ENCODE measurements around the gene VSTM4. TPM values are rescaled to one million over a fixed set of nuclear protein-coding genes. Genes with fewer than 3 reads are reported as not detected.

The VSTM4 gene
- total RNA-seq, 1 donor from 2014 or later: 56.1 TPM

DNA sequence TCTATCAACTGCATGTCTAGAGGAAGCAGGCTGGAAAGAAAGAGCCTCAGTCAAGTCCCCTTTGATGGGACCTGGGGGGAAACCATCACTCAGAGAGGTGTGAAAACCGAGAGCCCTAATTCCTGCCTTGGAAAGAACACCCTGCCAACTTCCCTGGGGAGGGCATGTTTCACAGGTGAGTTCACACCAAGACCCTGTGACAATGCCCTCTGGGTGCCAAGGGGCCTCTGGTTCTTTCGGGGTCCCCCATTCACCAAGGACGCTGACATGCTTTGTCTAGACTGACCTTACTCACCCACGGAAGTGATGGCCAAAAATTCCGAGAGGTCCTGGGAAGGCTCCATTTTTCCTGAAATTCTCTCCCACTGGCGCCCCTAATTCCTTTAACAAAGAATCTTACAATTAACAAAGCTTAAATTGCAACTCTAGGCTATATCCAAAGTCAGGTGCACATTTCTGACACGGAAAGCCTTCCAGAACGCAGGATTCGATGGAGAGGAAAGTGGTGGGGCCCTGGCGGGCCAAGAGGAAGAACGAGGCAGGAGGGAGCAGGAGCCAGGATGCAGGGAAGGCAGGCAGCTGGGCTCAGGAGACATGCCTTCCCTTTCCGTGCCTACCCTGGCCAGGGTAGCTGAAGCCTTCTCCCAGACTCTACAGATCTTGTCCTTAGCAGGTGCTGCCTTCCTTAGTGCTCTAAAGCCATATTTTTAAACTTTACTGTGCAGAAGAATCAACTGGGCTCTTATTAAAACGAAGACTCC lies 23.7 kb downstream of the VSTM4 start:
- no peak for DNase-seq

DNA sequence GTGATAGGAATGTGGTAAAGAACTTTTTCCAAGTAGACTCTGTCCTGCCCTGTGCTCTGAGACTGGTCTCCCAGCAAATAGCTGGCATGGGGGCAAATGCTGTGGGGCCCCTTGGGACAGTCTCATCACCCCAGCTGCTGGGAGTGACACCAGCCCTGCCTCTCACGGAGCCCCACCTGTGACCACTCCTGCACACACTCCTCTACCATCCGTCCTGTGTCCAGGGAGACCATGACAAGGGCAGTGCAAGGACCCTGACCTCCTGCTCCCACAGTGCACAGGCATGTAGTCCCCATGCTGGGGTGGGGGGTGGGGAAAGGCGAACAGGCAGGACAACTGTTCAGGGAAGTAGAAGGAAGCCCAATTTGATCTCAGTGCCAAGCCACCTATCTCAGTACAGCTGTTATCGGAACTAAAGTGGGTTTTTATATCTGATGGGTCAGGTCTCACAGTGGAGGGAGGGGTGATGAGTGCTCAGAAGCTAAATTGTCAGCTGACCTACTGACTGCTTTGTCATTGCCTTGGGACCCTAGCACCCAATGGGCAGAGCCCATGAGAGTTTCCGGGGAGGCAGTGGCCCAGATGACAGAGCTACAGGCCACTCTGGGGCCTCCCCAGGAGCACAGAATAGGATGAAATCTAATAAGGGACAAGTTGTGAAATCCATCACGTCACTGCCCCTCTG lies 24.5 kb downstream of the VSTM4 start:
- DNase-seq: no peak

DNA sequence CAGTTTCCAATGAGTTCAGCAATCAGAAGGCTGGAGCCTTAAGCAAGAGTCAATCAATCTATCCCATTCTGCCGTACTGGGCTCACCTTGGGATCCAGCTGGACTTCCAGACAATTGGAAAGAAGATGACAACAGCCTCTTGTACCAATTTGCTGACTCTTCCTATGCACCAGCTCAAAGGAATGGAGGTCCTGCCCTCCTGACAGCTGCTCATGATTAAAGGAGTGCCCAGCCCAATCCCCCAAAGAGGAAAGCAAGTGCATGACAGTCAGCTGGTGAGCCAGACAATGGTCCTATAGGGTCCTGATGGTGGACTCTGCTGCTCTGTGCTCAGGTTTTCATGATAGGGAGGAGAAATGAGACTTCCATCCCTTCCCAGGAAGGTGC lies 25.1 kb downstream of the VSTM4 start:
- DNase-seq: peak; percentile 61

DNA sequence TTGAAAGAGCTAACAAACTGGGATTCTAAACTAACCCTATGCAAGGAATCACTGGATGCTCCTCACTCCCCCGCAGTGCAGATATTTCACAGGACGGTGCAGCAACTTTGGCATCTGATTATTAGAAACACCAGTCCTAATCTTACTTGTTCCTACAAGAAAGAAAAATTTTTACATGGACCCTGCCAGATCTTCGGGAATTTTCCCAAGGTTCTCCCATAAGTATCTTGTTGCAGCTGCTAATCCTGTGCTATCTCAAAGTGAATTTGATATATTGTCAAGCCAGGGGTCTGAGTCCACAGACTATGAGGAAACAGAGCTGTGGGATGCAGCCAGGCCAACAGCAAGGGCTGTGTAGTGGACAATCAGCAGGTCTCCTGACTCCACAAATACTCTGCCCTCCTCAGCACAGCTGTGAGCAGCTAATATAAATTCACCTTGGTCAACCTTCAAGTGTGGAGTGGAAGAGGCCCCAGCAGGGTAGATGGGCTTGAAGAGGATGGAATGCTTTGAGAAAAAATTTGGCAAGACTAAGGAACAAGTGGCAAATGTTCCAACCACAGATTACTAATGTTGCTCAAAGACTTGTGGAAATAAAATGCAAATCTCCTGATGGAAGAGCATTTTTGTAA lies 25.6 kb downstream of the VSTM4 start:
- peak; percentile 72 for DNase-seq

DNA sequence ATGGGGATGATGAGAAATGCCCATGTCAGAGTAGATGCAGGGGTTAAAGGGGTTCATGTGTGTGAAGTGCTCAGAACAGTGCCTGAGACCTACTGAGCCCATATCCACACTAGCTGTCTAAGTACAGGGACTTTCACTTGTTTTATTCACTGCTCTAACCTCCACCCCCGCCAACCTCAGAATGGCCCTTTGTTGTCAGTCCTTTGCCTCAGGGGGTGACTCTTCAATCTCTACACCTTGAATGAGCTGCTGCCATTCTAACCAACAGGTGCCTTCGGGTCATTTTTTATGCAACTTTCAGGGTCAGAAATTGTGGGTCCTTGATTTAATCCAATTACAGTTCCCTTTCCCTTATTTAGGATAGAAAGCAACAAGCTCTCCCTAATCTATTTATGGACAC lies 26.2 kb downstream of the VSTM4 start:
- no peak for DNase-seq

DNA sequence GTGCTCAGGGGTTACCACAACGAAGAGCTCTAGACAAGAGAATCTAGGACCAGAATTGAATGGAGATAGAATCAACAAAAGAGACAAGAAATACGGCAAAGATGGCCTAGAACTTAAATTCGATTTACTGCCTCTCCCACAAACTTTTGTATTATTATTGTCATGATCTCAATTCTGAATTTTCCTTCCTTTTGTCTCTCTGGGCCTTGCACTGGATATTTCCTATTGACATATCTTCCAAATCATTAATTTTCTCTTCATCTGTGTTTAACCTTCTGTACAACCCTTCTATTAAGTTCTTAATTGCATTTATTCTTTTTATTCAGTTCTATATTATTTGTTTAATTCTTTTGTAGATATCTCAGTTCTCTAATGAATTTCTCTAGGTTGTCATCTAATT lies 28.4 kb downstream of the VSTM4 start:
- DNase-seq: no peak

DNA sequence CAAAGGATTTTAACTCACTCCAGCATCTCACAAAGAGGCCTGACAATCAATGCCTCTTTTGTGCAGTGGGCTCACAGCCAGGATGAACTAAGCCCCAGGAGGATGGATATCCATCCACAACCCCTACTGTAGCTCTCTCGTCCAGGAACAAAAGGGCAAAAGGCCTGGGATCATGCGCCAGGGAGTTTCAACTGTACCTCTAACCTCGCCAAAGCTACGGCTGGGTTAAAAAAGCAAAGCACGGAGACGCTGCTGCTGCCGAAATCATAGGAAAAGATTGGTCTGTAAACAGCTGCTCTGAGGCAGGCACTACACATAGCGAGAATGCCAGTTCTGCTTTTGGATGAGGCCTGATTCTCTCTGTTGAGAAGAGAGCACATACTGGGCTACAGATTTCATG lies 32.1 kb downstream of the VSTM4 start:
- DNase-seq: peak; percentile 78

DNA sequence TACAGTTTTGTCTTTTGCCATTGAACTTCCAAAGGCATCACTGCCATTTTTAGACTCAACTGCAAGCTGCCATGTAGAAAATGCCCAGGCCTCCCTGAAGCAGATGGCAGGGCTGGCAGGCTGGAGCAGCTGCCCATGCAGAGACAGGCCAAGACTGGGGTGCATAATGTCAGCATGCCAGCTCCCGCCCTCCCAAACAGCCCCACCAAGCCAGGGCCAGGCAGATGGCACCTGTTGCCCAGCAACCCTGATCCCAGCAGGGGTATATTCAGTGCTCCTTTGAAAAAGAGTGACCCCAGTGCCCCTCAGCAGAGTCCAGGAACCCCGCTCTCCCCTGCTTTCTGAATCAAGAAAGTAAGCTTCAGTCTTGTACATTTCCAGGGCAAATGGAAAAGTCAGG lies 32.6 kb downstream of the VSTM4 start:
- DNase-seq: peak; percentile 86

DNA sequence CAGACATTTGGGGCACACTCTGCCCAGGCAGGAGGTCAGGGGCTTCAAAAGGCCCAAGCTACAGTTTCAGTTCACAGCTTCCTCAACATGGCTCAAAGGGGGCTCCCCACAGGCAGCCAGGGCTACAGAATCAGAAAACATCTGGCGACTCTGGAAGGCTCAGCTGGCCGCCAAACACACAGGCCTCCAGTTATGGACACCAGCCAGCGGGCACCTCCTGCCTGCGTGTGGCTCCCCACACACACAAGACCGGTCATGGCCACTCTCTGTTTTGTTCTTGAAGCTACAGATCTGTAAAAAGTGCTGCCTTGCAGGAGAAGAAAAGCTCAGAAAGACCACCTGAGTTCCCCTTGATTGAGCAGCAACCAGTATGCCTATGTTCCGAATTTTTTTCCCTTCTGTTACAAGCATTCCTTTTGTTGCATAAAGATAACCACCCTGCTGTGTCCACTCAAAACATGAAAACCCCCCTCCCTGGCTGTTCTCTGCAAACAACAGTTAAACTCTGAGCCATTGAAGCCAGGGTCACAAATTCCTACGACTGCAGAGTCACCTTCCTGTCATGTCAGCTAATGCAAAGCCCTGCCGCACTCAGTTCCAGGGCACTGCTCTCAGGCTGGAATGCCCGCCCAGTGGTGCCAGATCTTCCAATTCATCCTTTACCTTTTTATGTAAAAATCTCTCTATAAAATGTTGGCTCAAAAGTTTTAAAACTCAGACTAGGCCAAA lies 33.6 kb downstream of the VSTM4 start:
- peak; percentile 78 for DNase-seq

DNA sequence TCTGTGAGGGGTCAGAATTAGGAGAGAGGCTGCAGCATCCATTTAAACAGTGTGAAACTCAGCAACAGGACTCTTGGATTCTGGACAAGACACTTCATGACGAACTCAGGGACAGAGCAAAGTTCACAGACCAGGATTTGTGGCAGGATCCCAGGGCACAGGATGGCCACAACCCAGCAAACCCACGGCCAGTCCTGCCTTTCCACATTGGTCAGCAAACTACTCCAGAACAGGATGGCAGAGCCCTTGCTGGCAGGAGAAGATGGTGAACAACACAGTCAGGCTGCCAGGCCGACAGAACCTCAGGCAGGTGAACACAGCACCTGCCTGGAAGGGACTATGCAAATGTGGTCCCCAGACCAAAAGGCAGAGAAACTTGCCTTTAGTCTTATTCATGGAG lies 34.4 kb downstream of the VSTM4 start:
- no peak for DNase-seq

DNA sequence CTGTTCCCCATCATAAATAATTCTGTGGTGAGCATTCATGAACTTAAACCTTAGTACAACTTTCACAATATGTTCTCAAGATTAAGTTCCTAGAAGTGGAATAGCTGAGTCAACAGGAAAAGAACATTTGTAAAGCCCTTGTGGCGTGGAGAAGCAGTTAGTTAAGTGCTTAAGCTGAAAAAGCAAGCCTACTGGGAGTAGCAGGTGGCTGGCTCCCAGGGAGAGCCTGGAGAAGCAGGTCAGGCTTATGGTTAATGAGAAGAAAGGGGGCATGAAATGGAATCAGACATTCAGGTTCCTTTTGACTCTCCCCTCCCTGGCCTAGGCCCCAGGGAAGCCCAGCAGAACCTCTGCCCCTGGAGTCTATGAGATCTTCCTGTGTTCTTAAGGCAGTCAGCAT lies 35.3 kb downstream of the VSTM4 start:
- peak; percentile 73 for DNase-seq

DNA sequence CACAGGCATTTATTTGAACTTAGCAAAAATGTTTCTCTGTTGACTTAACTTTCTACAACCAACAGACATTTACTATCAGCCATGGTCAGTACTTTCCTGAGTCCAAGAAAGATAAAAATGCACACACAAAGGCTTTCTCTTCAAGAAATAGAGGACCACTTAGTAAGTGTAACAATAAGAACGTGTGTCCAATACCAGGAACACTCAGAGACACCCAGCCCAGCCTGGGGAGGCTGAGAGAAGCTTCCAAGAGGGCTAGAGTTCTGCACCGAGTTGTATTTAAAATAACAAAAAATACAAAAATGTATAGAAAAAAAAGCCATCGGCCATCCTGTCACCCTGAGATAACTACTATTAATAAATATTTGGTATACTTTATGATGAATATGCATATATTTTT lies 35.8 kb downstream of the VSTM4 start:
- no peak for DNase-seq

DNA sequence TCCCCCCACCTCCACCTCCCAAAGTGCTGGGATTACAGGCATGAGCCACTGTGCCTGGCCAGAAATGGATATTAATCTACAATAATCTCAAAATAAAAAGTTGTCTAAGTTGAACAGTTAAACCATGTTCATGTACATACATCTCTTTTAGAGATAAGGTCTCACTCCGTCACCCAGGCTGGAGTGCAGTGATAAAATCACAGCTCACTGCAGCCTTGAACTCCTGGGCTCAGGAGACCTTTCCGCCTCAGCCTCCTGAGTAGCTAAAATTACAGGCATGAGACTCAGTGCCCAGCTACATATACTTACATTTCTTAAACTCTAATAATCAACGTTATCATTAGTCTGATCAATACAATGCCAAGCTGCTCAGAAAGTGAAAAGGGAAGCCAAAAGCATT lies 36.2 kb downstream of the VSTM4 start:
- DNase-seq: no peak

DNA sequence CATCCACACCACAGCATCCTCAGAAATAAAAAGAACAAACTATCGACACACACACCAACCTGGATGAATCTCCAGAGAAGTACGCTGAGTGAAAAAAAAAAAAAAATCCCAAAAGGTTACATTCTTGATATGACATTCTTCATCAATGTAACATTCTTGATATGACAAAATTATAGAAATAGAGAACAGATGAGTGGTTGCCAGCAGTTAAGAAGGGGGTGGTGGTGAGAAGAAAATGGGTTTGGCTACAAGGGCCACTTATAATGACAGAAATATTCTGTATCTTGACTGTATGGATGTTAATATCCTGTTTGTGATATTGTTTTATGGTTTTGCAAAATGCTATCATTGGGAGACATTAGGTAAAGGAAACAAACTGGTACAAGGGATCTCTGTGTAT lies 36.9 kb downstream of the VSTM4 start:
- DNase-seq: no peak

DNA sequence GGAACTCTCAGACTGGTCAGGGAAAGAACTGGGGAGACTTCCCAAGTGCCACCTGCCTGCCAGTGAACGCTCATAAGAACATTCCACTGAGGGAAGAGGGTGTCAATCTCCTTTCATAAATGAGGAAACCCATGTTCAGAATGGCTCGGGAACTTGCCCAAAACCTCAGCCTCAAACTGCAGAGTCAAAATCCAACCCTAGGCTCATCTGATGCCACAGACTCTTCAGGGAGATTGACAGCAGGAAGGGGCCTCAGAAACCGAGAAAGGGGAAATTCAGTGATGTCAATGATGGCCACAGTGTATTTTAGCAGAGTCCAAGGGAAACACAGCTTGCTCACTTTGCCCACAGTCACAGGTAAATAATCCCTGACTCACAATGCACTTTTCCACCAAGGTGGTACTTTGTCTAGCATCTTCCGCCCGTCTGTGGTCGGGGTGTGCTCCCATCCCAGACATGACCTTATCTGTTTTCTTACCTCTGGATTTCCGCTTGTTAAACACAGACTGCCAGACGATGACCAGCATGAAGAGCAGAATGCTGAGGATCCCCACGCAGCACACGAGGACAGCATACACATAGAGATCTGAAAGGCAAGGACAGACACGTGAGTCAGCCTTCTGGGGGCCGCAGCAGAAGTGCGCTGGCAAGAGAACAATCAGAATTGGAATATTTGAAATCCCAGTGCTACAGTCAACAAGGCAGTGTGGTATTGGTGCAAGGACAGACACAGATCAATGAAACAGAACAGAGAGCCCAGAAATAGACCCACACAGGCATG lies 38.4 kb downstream of the VSTM4 start:
- no peak for DNase-seq

DNA sequence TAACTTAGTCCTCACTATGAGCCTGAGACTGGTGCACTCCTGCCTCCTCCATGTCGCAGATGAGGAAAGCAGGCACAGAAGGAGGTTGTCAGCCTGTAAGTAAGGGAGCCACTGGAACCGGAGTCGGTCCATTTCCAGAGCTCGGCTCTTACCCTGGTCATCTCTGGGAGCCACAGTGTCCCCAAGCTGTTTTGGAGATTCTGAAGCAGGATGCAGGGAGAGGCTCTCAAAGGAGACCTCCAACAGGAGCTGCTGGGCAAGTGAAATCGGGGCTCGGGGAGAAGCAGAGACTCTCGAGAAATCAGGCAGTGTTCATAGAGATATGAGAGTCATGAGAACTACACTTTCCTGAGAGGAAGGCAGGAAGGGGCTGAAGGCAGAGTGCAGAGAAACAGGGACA lies 39.0 kb downstream of the VSTM4 start:
- no peak for DNase-seq

DNA sequence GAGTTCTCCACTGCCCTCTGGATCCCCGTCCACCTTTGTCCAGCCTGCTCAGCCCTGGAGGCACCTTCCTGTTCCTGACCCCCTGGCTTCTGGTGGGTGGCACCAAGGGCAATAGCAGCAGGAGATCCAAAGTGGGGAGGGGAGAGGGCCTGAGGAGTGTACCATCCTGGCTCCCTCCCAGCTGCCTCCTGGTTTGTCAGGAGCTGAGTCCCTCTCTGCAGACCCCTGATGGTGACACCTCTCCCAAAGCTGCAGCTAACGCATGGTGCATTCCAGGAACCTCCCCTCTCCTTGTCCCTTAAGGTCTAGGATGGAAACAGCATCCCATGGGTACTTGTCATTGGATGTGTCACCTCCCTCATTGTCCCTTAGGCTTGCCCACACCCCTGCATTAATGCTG lies 39.6 kb downstream of the VSTM4 start:
- no peak for DNase-seq

DNA sequence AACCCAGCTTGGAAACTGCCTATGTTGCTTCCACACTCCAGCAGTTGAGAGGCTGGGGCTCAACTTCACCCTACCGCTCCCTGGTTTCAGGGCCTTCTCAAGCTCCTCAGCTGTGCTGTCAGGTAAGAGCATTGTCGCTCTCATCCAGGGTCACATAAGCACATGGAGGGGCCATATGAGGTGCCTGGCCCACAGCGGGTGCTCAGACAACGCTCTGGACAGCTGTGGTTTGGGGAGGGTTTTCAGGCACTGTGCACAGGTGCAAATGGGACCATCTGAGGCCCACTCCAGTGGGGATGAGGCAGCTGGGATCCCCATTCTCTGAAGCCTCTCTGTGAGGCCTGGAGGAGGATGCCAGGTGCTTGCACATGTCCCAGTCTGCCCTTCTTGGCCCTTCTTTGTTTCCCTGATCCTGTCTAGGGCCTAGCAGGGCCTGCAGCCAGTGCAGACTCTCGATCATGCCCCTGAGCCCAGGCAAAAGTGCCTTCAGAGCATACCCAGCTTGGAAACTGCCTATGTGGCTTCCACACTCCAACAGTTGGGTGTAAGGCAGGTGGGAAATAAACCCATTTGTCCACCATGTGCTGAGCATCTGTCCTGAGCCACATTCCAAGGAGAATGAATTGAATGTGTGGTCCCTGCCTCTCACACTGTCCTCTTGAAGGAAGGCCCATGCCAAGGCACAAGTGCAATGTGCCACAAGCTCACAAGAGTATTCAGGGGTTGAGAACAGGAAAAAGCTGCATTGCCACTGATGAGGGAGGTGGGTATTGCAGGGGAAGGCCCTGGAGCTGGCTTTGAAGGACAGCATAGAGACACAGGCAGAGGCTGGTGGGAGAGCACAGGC lies 40.3 kb downstream of the VSTM4 start:
- DNase-seq: peak; percentile 59

DNA sequence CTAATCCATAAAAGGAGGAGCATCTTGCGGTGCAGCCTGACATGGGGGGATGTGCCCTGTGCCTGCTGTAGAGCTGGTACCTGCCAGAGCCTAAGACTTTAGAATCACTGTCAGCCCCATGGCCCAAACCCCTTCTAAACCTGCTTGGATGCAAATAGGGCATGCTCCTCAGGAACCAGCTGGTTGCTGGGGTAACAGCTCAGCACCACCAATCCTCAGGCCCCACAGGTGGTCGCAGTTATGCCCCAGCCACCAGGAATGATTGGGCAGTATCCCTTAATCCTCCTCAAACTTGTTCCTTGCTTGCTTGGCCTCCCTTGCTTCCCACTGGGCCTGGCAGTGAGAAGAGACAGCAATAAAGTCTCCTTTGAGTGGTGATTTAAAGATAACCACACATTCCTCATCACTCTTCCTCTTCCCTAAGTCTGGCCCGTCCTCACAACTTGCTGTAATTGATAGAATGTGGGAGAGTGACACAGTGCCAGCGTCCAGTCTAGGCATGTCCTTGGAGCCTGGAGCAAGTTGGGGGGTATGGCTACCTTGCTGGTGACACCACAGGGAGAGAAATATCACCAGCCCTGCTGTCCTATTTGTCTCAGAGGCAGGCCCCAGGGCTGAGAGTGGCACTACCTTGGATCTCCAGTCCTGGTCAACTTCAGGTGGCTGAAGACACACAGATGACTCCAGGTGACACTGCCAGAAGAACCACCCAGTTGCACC lies 43.0 kb downstream of the VSTM4 start:
- DNase-seq: no peak

DNA sequence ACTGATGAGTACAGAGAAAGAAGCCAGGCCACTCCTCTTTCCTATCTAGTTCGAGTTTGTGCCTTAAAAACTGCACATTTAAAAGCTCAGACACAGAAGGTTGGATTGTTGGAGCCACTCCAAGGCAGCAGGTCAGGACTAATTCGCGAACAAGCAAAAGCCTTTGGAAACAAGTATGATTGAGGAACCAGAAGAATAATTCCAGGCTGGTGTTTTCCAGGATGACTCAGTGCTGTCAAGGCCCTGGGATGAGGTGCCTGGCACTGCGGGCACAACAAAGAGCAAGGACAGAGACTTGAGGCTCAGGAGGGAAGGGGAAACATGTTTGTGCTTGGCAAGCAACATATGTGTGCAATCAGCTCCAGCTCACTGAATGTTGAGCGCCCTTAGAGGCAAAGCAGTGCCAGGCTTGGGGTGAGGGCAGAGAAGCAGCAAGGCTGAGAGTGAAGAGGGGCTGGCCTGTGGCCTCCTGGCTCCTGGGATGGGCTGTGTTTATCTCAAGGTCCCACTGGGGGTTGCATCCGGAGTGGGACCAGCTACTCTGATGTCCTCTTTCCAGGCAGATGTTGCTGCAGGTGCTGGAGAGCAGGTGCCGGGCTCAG lies 44.1 kb downstream of the VSTM4 start:
- DNase-seq: no peak
